HepG2 (cell line): ENCODE data around the gene SRRM3. TPM values are rescaled to one million over a fixed set of nuclear protein-coding genes. Genes with fewer than 3 reads are reported as not detected.

Experiments
- KMT2B ChIP-seq: IDR thresholded peaks from 2 replicates; pipeline ENCODE4 v1.6.1; 2016; ENCODE audit warnings: missing genetic modification reagents, missing compliant biosample characterization
- MTF2 ChIP-seq: sonication (generic); formaldehyde crosslinking; IDR thresholded peaks from 2 replicates; pipeline ENCODE4 v1.5.0; 2020; ENCODE audit warnings: missing genetic modification reagents, borderline replicate concordance
- THYN1 ChIP-seq: sonication (generic); formaldehyde crosslinking; IDR thresholded peaks from 2 replicates; pipeline ENCODE4 v1.8.1; 2023; ENCODE audit warnings: low read depth, mild to moderate bottlenecking, moderate library complexity, missing genetic modification reagents, borderline replicate concordance
- TOE1 ChIP-seq: sonication (generic); formaldehyde crosslinking; IDR thresholded peaks from 2 replicates; pipeline ENCODE4 v1.4.0; 2020; ENCODE audit warnings: mild to moderate bottlenecking, missing genetic modification reagents
- ZFP1 ChIP-seq: IDR thresholded peaks from 2 replicates; pipeline ENCODE4 v1.6.1; 2016
- polyA plus RNA-seq, 8 experiments: library from polyadenylated mRNA; depleted of rRNA in 3 of 8; stranded (reverse) in 7 of 8; unstranded in 1 of 8; fragments of >200 nt; fragmentation: Illumina TruSeq in 4 of 8; extraction: Trizol in 4 of 8; gene quantifications; 2 replicates each; pipeline versions ENCODE4 v1.2.1 to v1.2.3, GENCODE V29; 2011 to 2016; ENCODE audit warnings: low read depth in 4 of 8, missing spikeins in 1 of 8, mixed read lengths in 1 of 8; ENCODE audit not compliant: insufficient read depth in 1 of 8
- total RNA-seq, 5 experiments: library from RNA; depleted of rRNA; stranded (reverse); fragments of >200 nt; fragmentation: Illumina TruSeq; extraction: Trizol; gene quantifications; 2 replicates each; pipeline ENCODE4 v1.2.3, GENCODE V29; 2016; ENCODE audit warnings: low read depth in 1 of 5
- TF ChIP-seq, protein P1 (sequence below): sonication (generic); formaldehyde crosslinking; conservative IDR thresholded peaks from 2 replicates; pipeline ENCODE4 v1.8.0; 2022; ENCODE audit warnings: missing genetic modification reagents
- TF ChIP-seq, protein P2 (sequence below): sonication (generic); formaldehyde crosslinking; IDR thresholded peaks from 2 replicates; pipeline ENCODE4 v1.5.1; 2020; ENCODE audit warnings: mild to moderate bottlenecking, missing genetic modification reagents, moderate library complexity
- TF ChIP-seq, protein P3 (sequence below): sonication (generic); formaldehyde crosslinking; IDR thresholded peaks from 2 replicates; pipeline ENCODE4 v1.4.0; 2020; ENCODE audit warnings: mild to moderate bottlenecking, missing genetic modification reagents
- TF ChIP-seq, protein P4 (sequence below): sonication (generic); formaldehyde crosslinking; IDR thresholded peaks from 2 replicates; pipeline ENCODE4 v1.4.0; 2020; ENCODE audit warnings: missing genetic modification reagents, borderline replicate concordance

Gene SRRM3
- total and polyA plus RNA-seq, 2 of the 13 experiments (the other 11 are each of a cell fraction or from before 2014, with no cell fraction given) = 0.13 to 0.54 TPM

DNA sequence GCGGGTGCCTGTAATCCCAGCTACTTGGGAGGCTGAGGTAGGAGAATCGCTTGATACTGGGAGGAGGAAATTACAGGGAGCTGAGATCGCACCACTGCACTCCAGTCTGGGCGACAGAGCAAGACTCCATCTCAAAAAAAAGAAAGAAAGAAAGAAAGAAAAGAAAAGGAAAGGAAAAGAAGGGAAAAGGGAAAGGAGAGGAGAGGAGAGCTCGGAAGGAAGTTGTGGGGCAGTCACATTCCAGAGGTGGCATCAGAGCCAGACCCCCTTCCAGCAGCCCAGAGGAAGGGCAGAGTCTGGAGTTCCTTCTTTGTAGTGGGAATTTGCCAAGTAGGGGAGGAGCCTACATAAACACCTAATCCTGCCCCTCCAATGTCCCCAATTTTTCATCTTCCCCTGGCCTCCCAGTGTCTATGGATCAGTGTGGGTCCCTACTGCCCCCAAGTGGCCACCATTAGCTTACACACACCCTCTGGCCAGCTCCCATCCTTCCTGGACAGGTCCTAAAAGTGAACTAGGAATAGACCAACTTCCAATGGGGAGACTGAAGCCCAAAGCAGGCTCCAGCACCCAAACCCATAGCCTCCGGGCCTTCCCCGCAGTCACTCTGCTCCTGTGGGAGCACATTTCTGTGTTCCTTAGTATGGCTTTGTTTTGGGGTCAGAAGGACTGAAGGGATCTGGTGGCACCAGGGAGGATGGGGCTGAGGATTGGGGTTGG, 61.1 kb downstream of the SRRM3 start (continued):
- TF ChIP-seq, protein P1, sequence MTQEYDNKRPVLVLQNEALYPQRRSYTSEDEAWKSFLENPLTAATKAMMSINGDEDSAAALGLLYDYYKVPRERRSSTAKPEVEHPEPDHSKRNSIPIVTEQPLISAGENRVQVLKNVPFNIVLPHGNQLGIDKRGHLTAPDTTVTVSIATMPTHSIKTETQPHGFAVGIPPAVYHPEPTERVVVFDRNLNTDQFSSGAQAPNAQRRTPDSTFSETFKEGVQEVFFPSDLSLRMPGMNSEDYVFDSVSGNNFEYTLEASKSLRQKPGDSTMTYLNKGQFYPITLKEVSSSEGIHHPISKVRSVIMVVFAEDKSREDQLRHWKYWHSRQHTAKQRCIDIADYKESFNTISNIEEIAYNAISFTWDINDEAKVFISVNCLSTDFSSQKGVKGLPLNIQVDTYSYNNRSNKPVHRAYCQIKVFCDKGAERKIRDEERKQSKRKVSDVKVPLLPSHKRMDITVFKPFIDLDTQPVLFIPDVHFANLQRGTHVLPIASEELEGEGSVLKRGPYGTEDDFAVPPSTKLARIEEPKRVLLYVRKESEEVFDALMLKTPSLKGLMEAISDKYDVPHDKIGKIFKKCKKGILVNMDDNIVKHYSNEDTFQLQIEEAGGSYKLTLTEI (CRISPR knock-in tag) = no peak
- TF ChIP-seq KMT2B (CRISPR knock-in tag) = no peak
- TF ChIP-seq ZFP1 (CRISPR knock-in tag) = no peak
- TF ChIP-seq THYN1 = no peak
- TF ChIP-seq, protein P2, sequence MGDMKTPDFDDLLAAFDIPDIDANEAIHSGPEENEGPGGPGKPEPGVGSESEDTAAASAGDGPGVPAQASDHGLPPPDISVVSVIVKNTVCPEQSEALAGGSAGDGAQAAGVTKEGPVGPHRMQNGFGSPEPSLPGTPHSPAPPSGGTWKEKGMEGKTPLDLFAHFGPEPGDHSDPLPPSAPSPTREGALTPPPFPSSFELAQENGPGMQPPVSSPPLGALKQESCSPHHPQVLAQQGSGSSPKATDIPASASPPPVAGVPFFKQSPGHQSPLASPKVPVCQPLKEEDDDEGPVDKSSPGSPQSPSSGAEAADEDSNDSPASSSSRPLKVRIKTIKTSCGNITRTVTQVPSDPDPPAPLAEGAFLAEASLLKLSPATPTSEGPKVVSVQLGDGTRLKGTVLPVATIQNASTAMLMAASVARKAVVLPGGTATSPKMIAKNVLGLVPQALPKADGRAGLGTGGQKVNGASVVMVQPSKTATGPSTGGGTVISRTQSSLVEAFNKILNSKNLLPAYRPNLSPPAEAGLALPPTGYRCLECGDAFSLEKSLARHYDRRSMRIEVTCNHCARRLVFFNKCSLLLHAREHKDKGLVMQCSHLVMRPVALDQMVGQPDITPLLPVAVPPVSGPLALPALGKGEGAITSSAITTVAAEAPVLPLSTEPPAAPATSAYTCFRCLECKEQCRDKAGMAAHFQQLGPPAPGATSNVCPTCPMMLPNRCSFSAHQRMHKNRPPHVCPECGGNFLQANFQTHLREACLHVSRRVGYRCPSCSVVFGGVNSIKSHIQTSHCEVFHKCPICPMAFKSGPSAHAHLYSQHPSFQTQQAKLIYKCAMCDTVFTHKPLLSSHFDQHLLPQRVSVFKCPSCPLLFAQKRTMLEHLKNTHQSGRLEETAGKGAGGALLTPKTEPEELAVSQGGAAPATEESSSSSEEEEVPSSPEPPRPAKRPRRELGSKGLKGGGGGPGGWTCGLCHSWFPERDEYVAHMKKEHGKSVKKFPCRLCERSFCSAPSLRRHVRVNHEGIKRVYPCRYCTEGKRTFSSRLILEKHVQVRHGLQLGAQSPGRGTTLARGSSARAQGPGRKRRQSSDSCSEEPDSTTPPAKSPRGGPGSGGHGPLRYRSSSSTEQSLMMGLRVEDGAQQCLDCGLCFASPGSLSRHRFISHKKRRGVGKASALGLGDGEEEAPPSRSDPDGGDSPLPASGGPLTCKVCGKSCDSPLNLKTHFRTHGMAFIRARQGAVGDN (CRISPR knock-in tag) = no peak
- no peak for TF ChIP-seq TOE1 (CRISPR knock-in tag)
- TF ChIP-seq, protein P3, sequence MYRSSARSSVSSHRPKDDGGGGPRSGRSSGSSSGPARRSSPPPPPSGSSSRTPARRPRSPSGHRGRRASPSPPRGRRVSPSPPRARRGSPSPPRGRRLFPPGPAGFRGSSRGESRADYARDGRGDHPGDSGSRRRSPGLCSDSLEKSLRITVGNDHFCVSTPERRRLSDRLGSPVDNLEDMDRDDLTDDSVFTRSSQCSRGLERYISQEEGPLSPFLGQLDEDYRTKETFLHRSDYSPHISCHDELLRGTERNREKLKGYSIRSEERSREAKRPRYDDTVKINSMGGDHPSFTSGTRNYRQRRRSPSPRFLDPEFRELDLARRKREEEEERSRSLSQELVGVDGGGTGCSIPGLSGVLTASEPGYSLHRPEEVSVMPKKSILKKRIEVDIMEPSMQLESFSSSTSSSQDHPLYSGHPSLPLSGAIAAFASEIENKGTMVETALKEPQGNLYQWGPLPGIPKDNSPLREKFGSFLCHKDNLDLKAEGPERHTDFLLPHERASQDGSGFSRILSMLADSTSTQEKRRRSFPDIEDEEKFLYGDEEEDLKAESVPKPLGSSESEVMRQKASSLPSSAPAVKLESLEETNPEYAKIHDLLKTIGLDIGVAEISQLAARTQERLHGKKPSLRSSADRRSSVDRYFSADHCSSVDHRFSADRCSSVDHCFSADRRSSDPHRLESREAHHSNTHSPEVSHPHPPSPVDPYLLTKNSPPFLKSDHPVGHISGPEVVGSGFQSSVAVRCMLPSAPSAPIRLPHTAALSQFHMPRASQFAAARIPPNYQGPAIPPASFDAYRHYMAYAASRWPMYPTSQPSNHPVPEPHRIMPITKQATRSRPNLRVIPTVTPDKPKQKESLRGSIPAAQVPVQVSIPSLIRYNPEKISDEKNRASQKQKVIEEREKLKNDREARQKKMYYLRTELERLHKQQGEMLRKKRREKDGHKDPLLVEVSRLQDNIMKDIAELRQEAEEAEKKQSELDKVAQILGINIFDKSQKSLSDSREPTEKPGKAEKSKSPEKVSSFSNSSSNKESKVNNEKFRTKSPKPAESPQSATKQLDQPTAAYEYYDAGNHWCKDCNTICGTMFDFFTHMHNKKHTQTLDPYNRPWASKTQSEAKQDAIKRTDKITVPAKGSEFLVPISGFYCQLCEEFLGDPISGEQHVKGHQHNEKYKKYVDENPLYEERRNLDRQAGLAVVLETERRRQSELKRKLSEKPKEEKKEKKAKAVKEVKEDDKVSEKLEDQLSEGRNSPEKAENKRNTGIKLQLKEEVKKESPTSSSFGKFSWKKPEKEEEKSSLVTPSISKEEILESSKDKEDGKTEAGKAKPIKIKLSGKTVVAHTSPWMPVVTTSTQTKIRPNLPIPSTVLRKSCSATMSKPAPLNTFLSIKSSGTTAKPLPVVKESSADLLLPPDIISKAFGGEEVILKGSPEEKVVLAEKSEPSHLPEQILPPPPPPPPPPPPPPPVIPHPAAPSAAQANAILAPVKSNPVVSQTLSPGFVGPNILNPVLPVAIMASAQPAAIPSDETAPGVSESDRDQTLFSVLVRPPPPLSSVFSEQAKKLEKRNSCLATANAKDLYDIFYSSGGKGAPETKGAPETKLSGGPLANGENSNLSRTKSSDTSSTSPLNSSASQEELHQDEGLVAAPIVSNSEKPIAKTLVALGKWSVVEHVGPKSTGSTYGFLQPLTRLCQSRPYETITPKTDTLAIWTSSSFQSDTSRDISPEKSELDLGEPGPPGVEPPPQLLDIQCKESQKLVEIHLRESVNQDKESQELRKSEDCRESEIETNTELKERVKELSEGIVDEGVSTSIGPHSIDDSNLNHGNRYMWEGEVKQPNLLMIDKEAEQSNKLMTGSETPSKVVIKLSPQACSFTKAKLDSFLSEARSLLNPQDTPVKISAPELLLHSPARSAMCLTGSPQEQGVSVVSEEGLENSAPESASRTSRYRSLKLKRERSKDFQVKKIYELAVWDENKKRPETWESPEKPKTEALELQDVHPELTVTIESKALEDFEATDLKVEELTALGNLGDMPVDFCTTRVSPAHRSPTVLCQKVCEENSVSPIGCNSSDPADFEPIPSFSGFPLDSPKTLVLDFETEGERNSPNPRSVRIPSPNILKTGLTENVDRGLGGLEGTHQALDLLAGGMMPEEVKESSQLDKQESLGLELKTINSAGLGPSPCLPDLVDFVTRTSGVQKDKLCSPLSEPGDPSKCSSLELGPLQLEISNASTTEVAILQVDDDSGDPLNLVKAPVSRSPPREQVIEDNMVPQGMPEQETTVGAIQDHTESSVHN = no peak
- TF ChIP-seq MTF2 (CRISPR knock-in tag) = no peak
- TF ChIP-seq, protein P4, sequence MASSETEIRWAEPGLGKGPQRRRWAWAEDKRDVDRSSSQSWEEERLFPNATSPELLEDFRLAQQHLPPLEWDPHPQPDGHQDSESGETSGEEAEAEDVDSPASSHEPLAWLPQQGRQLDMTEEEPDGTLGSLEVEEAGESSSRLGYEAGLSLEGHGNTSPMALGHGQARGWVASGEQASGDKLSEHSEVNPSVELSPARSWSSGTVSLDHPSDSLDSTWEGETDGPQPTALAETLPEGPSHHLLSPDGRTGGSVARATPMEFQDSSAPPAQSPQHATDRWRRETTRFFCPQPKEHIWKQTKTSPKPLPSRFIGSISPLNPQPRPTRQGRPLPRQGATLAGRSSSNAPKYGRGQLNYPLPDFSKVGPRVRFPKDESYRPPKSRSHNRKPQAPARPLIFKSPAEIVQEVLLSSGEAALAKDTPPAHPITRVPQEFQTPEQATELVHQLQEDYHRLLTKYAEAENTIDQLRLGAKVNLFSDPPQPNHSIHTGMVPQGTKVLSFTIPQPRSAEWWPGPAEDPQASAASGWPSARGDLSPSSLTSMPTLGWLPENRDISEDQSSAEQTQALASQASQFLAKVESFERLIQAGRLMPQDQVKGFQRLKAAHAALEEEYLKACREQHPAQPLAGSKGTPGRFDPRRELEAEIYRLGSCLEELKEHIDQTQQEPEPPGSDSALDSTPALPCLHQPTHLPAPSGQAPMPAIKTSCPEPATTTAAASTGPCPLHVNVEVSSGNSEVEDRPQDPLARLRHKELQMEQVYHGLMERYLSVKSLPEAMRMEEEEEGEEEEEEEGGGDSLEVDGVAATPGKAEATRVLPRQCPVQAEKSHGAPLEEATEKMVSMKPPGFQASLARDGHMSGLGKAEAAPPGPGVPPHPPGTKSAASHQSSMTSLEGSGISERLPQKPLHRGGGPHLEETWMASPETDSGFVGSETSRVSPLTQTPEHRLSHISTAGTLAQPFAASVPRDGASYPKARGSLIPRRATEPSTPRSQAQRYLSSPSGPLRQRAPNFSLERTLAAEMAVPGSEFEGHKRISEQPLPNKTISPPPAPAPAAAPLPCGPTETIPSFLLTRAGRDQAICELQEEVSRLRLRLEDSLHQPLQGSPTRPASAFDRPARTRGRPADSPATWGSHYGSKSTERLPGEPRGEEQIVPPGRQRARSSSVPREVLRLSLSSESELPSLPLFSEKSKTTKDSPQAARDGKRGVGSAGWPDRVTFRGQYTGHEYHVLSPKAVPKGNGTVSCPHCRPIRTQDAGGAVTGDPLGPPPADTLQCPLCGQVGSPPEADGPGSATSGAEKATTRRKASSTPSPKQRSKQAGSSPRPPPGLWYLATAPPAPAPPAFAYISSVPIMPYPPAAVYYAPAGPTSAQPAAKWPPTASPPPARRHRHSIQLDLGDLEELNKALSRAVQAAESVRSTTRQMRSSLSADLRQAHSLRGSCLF (CRISPR knock-in tag) = no peak
